Testis (tissue), 2 donors: ENCODE measurements around the gene NFATC2.

Experiments
- POLR2A ChIP-seq: fragments of 450-650 bp; IDR thresholded peaks from one replicate; pipeline ENCODE4 v1.6.1; 2017; ENCODE audit warnings: antibody characterized with exemption, mild to moderate bottlenecking, moderate library complexity
- TF ChIP-seq, protein P1 (sequence below), 3 experiments: fragments of 450-650 bp in 2 of 3; fragments of 200-600 bp in 1 of 3; sonication (generic) in 1 of 3; IDR thresholded peaks; one replicate each; pipeline ENCODE4 v1.5.1; 2016 to 2019; ENCODE audit warnings: antibody characterized with exemption in 3 of 3, mild to moderate bottlenecking in 2 of 3, moderate library complexity in 1 of 3

DNA sequence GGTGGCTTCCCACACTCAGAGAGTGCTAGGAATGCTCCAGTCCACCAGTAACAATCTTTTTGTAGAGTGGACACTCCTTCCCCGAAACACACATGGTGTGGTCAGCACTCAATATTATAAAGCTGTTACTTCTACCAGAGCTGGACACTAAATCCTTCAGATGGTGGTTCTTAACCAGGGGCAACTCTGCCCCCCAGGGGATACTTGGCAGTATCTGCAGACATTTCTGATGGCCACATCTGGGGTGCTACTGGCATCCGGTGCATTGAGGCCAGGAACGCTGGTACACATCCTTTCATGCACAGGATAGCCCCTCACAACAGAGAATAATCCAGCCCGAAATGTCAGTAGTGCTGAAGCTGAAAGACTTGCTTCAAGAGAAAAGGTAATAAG is 124.4 kb downstream of the NFATC2 start:
- TF ChIP-seq, protein P1, sequence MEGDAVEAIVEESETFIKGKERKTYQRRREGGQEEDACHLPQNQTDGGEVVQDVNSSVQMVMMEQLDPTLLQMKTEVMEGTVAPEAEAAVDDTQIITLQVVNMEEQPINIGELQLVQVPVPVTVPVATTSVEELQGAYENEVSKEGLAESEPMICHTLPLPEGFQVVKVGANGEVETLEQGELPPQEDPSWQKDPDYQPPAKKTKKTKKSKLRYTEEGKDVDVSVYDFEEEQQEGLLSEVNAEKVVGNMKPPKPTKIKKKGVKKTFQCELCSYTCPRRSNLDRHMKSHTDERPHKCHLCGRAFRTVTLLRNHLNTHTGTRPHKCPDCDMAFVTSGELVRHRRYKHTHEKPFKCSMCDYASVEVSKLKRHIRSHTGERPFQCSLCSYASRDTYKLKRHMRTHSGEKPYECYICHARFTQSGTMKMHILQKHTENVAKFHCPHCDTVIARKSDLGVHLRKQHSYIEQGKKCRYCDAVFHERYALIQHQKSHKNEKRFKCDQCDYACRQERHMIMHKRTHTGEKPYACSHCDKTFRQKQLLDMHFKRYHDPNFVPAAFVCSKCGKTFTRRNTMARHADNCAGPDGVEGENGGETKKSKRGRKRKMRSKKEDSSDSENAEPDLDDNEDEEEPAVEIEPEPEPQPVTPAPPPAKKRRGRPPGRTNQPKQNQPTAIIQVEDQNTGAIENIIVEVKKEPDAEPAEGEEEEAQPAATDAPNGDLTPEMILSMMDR (IDR thresholded peaks at IDR 0.05): no peak
- no peak for TF ChIP-seq POLR2A
